Esophagus mucosa (tissue), 1 donor: ENCODE results near the gene MICAL2. TPM values are rescaled to one million over a fixed set of nuclear protein-coding genes. Genes with fewer than 3 reads are reported as not detected.

Source experiments
- ATAC-seq: fragments of 200-7000 bp; cut with Tn5 transposase; one replicate; pipeline ENCODE4 v1.9.1; 2020
- total RNA-seq: library from RNA; stranded (reverse); gene quantifications from one replicate; pipeline ENCODE4 v1.2.4, GENCODE V29; 2023
- donor health status: DM: yes; HTN: yes; CAD: no.

MICAL2 gene
- total RNA-seq, 1 donor from 2014 or later: 15.5 TPM

- no peak for ATAC-seq
Measured at GRCh38 chr11:12077535-12078280, 32.7 kb upstream of the MICAL2 start.

DNA sequence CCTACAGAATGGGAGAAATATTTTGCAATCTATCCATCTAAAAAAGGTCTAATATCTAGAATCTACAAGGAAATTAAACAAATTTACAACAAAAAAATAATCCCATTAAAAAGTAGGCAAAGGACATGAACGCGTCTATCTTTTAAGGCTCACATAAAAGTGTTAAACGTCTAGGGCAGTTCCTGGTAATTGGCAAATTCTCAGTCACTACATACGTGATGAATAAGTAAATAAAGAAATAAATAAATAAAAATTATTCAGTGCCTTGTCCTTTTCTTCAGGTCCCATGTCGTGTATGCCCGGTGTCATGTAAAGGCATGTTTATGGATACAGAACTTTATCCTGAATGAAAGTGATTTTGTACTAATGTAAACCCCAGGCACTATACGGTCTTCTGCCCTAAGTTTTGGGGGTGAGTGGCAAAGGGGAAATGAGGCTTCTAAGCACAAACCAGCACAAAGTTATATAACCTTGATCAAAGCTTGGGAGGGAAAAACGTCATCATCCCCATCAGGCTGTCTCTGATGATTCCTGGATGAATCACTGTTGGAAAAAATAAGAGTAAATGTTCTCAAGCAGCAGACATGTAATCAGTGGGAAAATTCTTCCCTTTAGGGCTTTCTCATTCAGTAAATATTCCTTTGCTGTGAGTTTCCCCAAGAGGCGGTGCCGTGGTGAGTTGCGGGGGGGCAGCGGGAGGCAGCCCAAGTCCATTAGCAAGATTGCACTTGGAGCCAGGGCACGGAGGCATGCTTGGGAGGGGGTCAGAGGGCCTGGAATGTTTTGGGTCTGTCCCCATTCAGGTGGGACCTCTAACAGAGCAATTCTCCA lies 30.4 kb upstream of the MICAL2 start:
- ATAC-seq: peak; percentile 56

- no peak for ATAC-seq
Measured at GRCh38 chr11:12083380-12083779, 27.0 kb upstream of the MICAL2 start.

- no peak for ATAC-seq
Measured at GRCh38 chr11:12084256-12084655, 26.1 kb upstream of the MICAL2 start.

- ATAC-seq: no peak
Measured at GRCh38 chr11:12085371-12086251, 24.8 kb upstream of the MICAL2 start.

DNA sequence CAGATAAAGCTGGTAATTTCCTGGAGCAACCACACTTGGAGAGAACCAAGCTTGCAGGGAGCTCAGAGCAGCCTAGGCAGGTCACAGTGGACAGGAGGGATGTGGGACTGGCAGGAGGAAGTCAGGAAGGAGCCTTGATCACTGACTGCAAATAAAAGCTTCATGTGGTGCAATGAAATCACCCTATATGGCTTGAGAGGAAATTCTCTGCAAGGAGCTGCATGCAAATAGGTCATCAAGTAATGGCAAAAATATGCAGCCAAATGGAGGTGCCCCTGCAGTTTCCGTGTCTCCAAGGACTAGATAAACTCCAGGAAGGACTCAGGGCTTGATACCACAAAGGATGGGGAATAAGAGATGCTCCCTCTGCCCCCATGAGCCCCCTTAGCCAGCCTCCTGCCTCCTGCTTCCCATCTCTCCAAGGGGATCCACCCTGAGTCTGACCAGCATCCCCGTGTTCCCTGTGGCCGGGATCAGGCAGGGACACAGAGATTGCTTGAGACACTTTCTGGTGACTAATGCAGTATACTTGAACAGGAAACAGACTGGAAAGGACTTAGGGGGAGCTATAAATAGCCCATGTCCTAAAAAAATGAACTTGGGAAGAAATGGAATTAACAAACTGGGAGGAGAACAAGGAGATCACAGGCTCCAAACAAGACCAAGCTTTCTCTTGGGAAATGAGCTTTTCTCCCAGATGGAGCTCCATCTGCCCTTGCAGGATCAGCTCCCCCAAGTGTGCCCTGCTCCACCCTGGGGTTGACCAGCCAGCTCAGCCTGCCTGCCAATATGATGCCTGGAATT lies 23.9 kb upstream of the MICAL2 start:
- ATAC-seq: peak; percentile 17

GRCh38 chr11:12087075-12088004 lies 23.1 kb upstream of the MICAL2 start:
- peak; percentile 34 for ATAC-seq

- peak; percentile 55 for ATAC-seq
Measured at GRCh38 chr11:12088047-12088481, 22.3 kb upstream of the MICAL2 start.

- no peak for ATAC-seq
Measured at GRCh38 chr11:12088531-12088930, 21.9 kb upstream of the MICAL2 start.

GRCh38 chr11:12089041-12089440 lies 21.3 kb upstream of the MICAL2 start:
- ATAC-seq: no peak

DNA sequence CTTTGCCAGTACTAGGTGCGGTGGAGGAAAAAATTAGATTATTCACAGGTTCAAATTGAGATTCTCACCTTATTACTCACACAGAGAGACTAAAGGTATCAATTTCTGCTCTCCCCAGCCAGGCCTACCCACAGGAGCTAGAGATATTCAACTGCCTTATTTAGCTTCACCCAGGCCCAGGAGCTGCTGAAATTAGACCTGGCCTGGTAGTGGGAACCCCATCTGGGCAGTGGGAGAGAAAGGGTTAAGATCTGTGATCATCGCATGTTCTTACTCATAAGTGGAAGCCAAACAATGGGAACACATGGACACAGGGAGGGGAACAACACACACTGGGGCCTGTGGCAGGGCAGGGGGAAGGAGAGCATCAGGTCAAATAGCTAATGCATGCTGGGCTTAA lies 20.9 kb upstream of the MICAL2 start:
- ATAC-seq: no peak

- no peak for ATAC-seq
Measured at GRCh38 chr11:12090061-12090591, 20.3 kb upstream of the MICAL2 start.

GRCh38 chr11:12090761-12091258 lies 19.6 kb upstream of the MICAL2 start:
- ATAC-seq: peak; percentile 93

DNA sequence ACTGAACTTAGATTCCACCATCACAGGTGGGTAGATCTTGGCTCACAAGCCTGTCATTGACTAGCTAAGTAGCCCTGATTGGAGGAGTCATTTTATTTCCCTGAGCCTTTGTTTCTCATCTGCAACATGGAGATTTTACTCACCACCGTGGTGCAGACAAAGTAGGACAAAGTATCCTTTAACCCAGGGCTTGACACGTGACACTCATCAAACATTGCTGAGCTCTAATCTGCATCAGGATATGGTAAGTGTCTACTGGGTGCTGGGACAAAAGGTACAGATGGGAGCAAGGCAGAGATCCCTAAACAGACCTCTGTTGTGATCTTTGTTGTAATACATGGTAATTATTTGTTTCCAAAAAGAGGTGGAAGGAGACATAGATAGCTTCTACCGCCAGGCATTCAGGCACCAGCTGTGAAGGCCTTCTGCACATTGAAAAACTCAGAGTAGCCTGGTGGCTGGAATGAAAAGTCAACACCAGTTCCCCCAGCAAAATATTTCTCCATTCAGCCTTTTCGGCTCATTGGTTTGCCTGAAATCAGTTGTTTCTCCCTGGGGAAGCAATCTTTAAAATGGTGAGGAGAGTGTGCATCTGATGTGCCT lies 18.3 kb upstream of the MICAL2 start:
- ATAC-seq: no peak

DNA sequence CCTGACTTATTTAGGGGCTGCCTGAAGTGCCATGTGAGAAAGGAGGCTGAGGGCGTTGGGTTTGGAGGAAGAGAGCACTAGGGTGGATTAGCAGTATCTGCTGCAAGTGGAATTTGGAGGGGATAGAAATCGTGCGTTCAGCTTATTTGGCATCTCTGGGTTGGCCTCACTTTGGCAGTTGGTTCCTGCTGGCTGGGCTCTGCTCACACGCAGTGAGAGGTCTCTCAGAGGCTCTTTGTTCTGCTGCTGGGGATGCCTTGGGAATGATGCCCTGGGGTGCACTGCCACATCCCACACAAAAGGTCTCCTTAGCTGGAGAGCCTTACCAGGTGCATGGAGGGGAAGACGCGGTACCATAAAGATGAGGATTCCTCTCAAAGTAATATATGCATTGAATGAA lies 17.7 kb upstream of the MICAL2 start:
- ATAC-seq: no peak

DNA sequence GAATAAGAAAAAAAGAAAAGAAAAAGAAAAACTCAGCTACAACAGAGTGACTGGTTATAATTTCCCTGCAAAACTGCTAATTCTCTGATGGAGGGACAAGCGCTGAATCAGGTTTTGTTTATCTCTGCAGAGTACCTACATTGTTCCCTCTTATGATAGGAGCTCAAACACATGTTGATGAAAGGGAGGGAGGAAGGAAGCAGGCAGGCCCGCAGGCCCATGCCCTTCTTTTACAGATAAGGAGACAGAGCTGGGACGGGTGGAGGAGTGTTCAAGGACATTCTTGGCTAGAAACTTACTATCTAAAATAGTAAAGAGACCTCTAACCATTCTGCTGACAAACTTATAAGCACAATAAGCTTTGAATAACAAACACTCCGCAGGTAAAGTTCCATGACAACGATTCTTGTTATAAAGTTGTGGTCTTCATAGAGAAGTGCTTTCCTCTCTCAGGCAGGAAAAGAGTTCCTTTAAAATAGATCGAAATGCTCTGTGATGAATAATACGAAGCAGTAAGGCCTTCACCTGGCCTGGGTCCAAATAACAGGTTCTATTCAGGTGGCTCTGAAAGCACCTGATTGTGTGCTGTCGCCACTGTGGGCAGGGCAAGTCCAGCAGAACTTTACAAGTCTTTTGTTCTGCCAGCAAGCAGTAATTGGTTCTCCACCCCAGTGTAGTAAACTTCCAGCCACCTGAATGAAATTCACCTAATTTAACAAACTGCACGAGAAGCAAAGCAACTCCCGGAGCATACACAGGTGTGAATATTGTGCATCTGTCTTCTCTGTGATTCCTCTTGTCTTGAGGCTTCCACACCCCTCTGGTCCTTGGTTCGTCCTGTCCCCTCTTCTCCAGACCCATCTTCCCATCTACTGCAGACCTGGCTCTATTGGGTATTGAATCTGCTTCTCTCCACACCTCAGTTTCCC lies 15.3 kb upstream of the MICAL2 start:
- ATAC-seq: no peak

GRCh38 chr11:12097219-12097618 lies 13.2 kb upstream of the MICAL2 start:
- ATAC-seq: no peak

DNA sequence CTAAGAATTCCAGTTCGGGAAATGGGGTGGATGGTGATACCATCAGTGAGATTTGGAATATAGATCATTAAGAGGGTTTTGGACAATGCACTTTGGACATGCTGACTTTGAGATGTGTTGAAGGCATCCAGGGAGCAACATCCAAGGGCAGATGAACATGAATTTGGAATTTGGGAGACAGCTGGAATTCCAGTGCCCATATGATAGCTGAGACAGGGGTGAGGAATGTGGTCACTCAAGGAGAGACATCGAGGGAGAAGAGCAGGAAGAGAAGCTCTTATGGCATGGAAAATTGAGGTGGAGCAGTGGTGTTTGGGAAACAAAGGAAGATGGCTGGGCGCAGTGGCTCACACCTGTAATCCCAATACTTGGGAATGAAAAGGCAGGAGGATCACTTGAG lies 11.8 kb upstream of the MICAL2 start:
- ATAC-seq: no peak
